Osteocyte (in vitro differentiated cells): ENCODE data around the gene CCDC63. TPM values are rescaled to one million over a fixed set of nuclear protein-coding genes. Genes with fewer than 3 reads are reported as not detected.

ENCODE experiments used
- DNase-seq: peaks from one replicate; pipeline ENCODE4 v3.0.0; 2021; ENCODE audit warnings: mixed read lengths; ENCODE audit not compliant: unreplicated experiment; ENCODE audit errors: extremely low spot score
- H3K27ac Mint-ChIP-seq: one replicate; pipeline ENCODE4 v1.8.0; 2021; ENCODE audit warnings: mild to moderate bottlenecking, mixed read lengths; ENCODE audit not compliant: unreplicated experiment
- H3K27me3 Mint-ChIP-seq: one replicate; pipeline ENCODE4 v1.8.0; 2021; ENCODE audit warnings: mixed read lengths; ENCODE audit not compliant: unreplicated experiment
- H3K36me3 Mint-ChIP-seq: one replicate; pipeline ENCODE4 v1.8.0; 2021; ENCODE audit warnings: mixed read lengths; ENCODE audit not compliant: unreplicated experiment
- H3K4me1 Mint-ChIP-seq: one replicate; pipeline ENCODE4 v1.8.0; 2021; ENCODE audit warnings: mixed read lengths; ENCODE audit not compliant: unreplicated experiment
- H3K4me3 Mint-ChIP-seq: one replicate; pipeline ENCODE4 v1.8.0; 2021; ENCODE audit warnings: mild to moderate bottlenecking, moderate library complexity, mixed read lengths; ENCODE audit not compliant: unreplicated experiment
- H3K9me3 Mint-ChIP-seq: one replicate; pipeline ENCODE4 v1.8.0; 2021; ENCODE audit warnings: mixed read lengths; ENCODE audit not compliant: unreplicated experiment
- CTCF ChIP-seq: fragments of 200-600 bp; sonication (generic); IDR thresholded peaks from 2 replicates; pipeline ENCODE4 v1.5.0; 2021; ENCODE audit warnings: antibody characterized with exemption, mild to moderate bottlenecking, moderate library complexity
- total RNA-seq: library from RNA; stranded (reverse); gene quantifications from 2 replicates; pipeline ENCODE4 v1.2.1, GENCODE V29; 2021

The CCDC63 gene
- total RNA-seq, 1 donor from 2014 or later = not detected

DNA sequence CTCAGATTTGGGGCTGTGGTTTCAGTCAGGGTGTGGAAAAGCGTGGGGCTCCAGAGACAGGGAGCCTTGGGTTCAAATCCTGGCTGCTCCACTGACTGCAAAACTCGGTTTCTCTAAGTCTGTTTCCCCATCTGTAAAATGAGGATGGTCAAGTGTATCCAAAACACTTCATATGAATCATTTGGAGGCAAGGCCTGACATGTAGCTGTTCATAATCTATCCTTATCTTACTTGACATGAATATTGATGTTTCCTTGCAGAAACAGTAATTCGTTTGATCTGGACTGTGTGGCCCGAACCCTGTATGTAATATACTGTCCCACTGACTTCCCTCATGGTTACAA is 1.5 kb upstream of the CCDC63 start:
- no peak overlapping the region for H3K27ac Mint-ChIP-seq
- H3K27me3 Mint-ChIP-seq = peaks cover 52% of the 10 kb centered on the region
- no peaks in the 10 kb centered on the region for H3K36me3 Mint-ChIP-seq
- H3K4me3 Mint-ChIP-seq = no peak overlapping the region
- peaks cover 2% of the 10 kb centered on the region for H3K4me1 Mint-ChIP-seq
- no peak for DNase-seq
- no peak for TF ChIP-seq CTCF
- no peaks in the 10 kb centered on the region for H3K9me3 Mint-ChIP-seq

GRCh38 chr12:110848314-110848923 is 1.6 kb downstream of the CCDC63 start:
- H3K4me1 Mint-ChIP-seq = peaks cover 2% of the 10 kb centered on the region
- H3K36me3 Mint-ChIP-seq = no peaks in the 10 kb centered on the region
- no peak overlapping the region for H3K27ac Mint-ChIP-seq
- no peak for DNase-seq
- H3K27me3 Mint-ChIP-seq = peaks cover 68% of the 10 kb centered on the region
- no peak for TF ChIP-seq CTCF
- no peaks in the 10 kb centered on the region for H3K9me3 Mint-ChIP-seq
- H3K4me3 Mint-ChIP-seq = no peak overlapping the region

GRCh38 chr12:110849221-110849620 is 2.4 kb downstream of the CCDC63 start:
- peaks cover 2% of the 10 kb centered on the region for H3K4me1 Mint-ChIP-seq
- H3K36me3 Mint-ChIP-seq = no peaks in the 10 kb centered on the region
- no peaks in the 10 kb centered on the region for H3K9me3 Mint-ChIP-seq
- TF ChIP-seq CTCF = no peak
- H3K4me3 Mint-ChIP-seq = no peak overlapping the region
- H3K27me3 Mint-ChIP-seq = peaks cover 67% of the 10 kb centered on the region
- no peak for DNase-seq
- H3K27ac Mint-ChIP-seq = no peak overlapping the region

DNA sequence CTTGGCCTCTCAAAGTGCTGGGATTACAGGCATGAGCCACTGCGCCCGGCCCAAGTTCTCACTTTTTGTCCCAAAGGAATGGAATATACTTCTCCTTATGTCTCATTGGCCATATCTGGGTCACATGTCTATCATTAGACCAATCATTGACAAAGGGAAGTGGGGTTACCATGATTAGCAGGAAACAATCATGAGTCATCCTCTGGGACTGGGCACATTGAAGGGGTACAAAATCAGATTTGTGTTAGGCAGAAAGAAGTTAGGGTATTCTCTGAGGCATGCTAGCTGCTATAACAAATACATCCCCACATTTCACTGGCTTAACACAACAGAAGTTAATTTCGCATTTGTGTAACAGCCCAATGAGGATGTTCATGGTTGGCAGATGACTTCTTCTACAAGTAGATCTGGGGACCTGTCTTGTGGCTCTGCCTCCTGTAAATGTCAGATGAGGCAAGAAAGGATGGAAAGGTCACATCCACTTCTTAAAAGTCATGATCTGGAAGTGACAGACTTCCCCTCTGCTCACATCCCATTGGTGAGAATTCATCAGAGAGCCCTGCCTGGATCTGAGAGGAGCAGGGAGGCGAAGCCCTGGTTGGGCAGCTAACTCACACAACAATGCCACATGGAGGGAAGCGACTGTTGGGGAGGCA is 3.1 kb downstream of the CCDC63 start:
- Mint-ChIP-seq H3K36me3 (no peaks in the 10 kb centered on the region), H3K27me3 (peaks cover 60% of the 10 kb centered on the region), H3K4me3 (no peak overlapping the region), H3K9me3 (no peaks in the 10 kb centered on the region), H3K27ac (no peak overlapping the region), H3K4me1 (peaks cover 2% of the 10 kb centered on the region)
- TF ChIP-seq CTCF = no peak
- no peak for DNase-seq

- DNase-seq = no peak
- no peak for TF ChIP-seq CTCF
- Mint-ChIP-seq H3K27me3 (peaks cover 52% of the 10 kb centered on the region), H3K4me1 (peaks cover 2% of the 10 kb centered on the region), H3K4me3 (no peak overlapping the region), H3K9me3 (no peaks in the 10 kb centered on the region), H3K27ac (no peak overlapping the region), H3K36me3 (no peaks in the 10 kb centered on the region)
Observed at GRCh38 chr12:110850762-110851161, 4.0 kb downstream of the CCDC63 start.
